GM12892 (cell line): ENCODE results near the gene OGFOD2.
"Not testable (repeated sequence)": the region's sequence is repeated elsewhere in the genome, so short reads cannot be mapped to it uniquely, and the experiment has no call there.

Experiments used
- POLR2A ChIP-seq: IDR thresholded peaks from 2 replicates; pipeline ENCODE4 v1.6.1; 2011; ENCODE audit warnings: low read depth, low read length, control low read depth
- POLR2AphosphoS5 ChIP-seq: IDR thresholded peaks from 2 replicates; pipeline ENCODE4 v1.6.1; 2011; ENCODE audit warnings: low read depth, low read length, control low read depth
- TAF1 ChIP-seq: IDR thresholded peaks from 2 replicates; pipeline ENCODE4 v1.6.1; 2011; ENCODE audit warnings: low read depth, mild to moderate bottlenecking, control low read depth, low read length, borderline replicate concordance

DNA sequence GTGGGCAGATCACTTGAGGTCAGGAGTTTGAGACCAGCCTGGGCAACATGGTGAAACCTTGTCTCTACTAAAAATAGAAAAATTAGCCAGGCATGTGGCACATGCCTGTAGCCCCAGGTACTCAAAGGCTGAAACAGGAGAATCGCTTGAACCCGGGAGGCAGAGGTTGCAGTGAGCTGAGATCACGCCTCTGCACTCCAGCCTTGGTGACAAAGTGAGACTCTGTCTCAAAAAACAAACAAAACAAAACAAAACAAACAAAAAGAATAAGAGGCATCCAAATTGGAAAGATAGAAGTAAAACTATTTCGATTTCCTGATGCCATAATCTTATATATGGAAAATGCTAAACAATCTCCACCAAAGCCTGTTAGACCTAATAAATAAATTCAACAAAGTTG lies 39.4 kb downstream of the OGFOD2 start:
- TF ChIP-seq POLR2AphosphoS5, POLR2A, TAF1: not testable (repeated sequence)
